Measurements from ENCODE around the gene TMEM238L. TPM values are rescaled to one million over a fixed set of nuclear protein-coding genes. Genes with fewer than 3 reads are reported as not detected.

The TMEM238L gene
- total RNA-seq, 1 donor from 2014 or later: not detected

- DNase-seq (ENCODE audit: low spot score): no peak
- H2AFZ ChIP-seq (replicated peaks): no peak overlapping the region
- H4K20me1 ChIP-seq (ENCODE audit: low read depth): no peaks in the 10 kb centered on the region
- H3K36me3 ChIP-seq: no peaks in the 10 kb centered on the region
- H3K79me2 ChIP-seq (ENCODE audit: low read depth): no peaks in the 10 kb centered on the region
- no peaks in the 10 kb centered on the region for H3F3A ChIP-seq (ENCODE audit: low read depth)
- H3K27ac ChIP-seq: no peak overlapping the region
- no peak overlapping the region for H3K27ac Mint-ChIP-seq
- peaks cover 2% of the 10 kb centered on the region for H3K4me1 Mint-ChIP-seq
- no peak overlapping the region for H3K9ac ChIP-seq
- no peak overlapping the region for H3K4me2 ChIP-seq
- H3K27me3 ChIP-seq: no peaks in the 10 kb centered on the region
- no peak overlapping the region for H3K4me3 Mint-ChIP-seq
- no peaks in the 10 kb centered on the region for H3K9me3 Mint-ChIP-seq
- no peak for TF ChIP-seq CTCF (IDR thresholded peaks at IDR 0.05)
- TF ChIP-seq EZH2phosphoT487 (IDR thresholded peaks at IDR 0.05): no peak
- TF ChIP-seq EZH2 (IDR thresholded peaks at IDR 0.05): no peak
- H3K4me3 ChIP-seq: no peak overlapping the region
- H3K9me3 ChIP-seq (ENCODE audit: low read depth): no peaks in the 10 kb centered on the region
- H3K27me3 Mint-ChIP-seq (ENCODE audit: insufficient read depth, low read depth): peaks cover 4% of the 10 kb centered on the region
- H3K36me3 Mint-ChIP-seq: no peaks in the 10 kb centered on the region
- H3K4me1 ChIP-seq: peaks cover under 1% of the 10 kb centered on the region
Measured at GRCh38 chr17:10809605-10810004, 5.7 kb upstream of the TMEM238L start.

- Mint-ChIP-seq H3K27me3 (ENCODE audit: insufficient read depth, low read depth) (peaks cover 4% of the 10 kb centered on the region), H3K36me3 (no peaks in the 10 kb centered on the region), H3K9me3 (no peaks in the 10 kb centered on the region), H3K27ac (no peak overlapping the region), H3K4me1 (peaks cover 6% of the 10 kb centered on the region), H3K4me3 (no peak overlapping the region)
- no peak overlapping the region for H3K4me3 ChIP-seq
- no peak overlapping the region for H3K27ac ChIP-seq
- H2AFZ ChIP-seq (replicated peaks): no peak overlapping the region
- DNase-seq (ENCODE audit: low spot score): no peak
- no peak overlapping the region for H3K4me2 ChIP-seq
- H3K79me2 ChIP-seq (ENCODE audit: low read depth): no peaks in the 10 kb centered on the region
- H3F3A ChIP-seq (ENCODE audit: low read depth): no peaks in the 10 kb centered on the region
- H4K20me1 ChIP-seq (ENCODE audit: low read depth): no peaks in the 10 kb centered on the region
- H3K27me3 ChIP-seq: no peaks in the 10 kb centered on the region
- no peaks in the 10 kb centered on the region for H3K36me3 ChIP-seq
- H3K9ac ChIP-seq: no peak overlapping the region
- H3K4me1 ChIP-seq: peaks cover 7% of the 10 kb centered on the region
- TF ChIP-seq EZH2phosphoT487 (IDR thresholded peaks at IDR 0.05) (no peak), CTCF (IDR thresholded peaks at IDR 0.05) (no peak), EZH2 (IDR thresholded peaks at IDR 0.05) (no peak)
- no peaks in the 10 kb centered on the region for H3K9me3 ChIP-seq (ENCODE audit: low read depth)
Measured at GRCh38 chr17:10807704-10808128, 3.8 kb upstream of the TMEM238L start.

- no peak overlapping the region for H3K27ac Mint-ChIP-seq
- H3K9me3 Mint-ChIP-seq: no peaks in the 10 kb centered on the region
Measured at GRCh38 chr17:10806545-10807262, 2.8 kb upstream of the TMEM238L start.

More at GRCh38 chr17:10806545-10807262, 2.8 kb upstream of the TMEM238L start:
- Mint-ChIP-seq H3K36me3 (no peaks in the 10 kb centered on the region), H3K4me3 (no peak overlapping the region), H3K4me1 (peaks cover 6% of the 10 kb centered on the region), H3K27me3 (ENCODE audit: insufficient read depth, low read depth) (peaks cover 4% of the 10 kb centered on the region)
- Histone ChIP-seq H3K9ac (no peak overlapping the region), H3F3A (ENCODE audit: low read depth) (no peaks in the 10 kb centered on the region), H3K36me3 (no peaks in the 10 kb centered on the region), H4K20me1 (ENCODE audit: low read depth) (no peaks in the 10 kb centered on the region), H3K4me1 (peaks cover 7% of the 10 kb centered on the region), H3K4me3 (no peak overlapping the region), H3K4me2 (no peak overlapping the region), H3K27ac (no peak overlapping the region), H3K79me2 (ENCODE audit: low read depth) (no peaks in the 10 kb centered on the region), H3K9me3 (ENCODE audit: low read depth) (no peaks in the 10 kb centered on the region), H2AFZ (replicated peaks) (no peak overlapping the region), H3K27me3 (no peaks in the 10 kb centered on the region)
- TF ChIP-seq CTCF (IDR thresholded peaks at IDR 0.05) (no peak), EZH2phosphoT487 (IDR thresholded peaks at IDR 0.05) (no peak), EZH2 (IDR thresholded peaks at IDR 0.05) (no peak)
- DNase-seq (ENCODE audit: low spot score): no peak

Measured in neural progenitor cell (in vitro differentiated cells).